Lower leg skin (tissue), 4 donors: ENCODE data around the gene ZNF385B. TPM values are rescaled to one million over a fixed set of nuclear protein-coding genes. Genes with fewer than 3 reads are reported as not detected.

Experiments used
- DNase-seq, 2 donors: peaks; one replicate each; pipeline ENCODE4 v3.0.0-alpha.2; 2019; ENCODE audit warnings: low spot score in 2 of 2
- H3K4me3 ChIP-seq: fragments of 200-600 bp; sonication (generic); 2 replicates; pipeline ENCODE4 v1.5.1; 2017; ENCODE audit warnings: mild to moderate bottlenecking, low read depth; ENCODE audit not compliant: poor library complexity, severe bottlenecking
- POLR2A ChIP-seq, 2 donors: fragments of 450-650 bp; IDR thresholded peaks; one replicate each; pipeline ENCODE4 v1.6.1; 2016 to 2017; ENCODE audit warnings: antibody characterized with exemption in 2 of 2, mild to moderate bottlenecking in 1 of 2, moderate library complexity in 1 of 2
- WGBS, 2 donors: methylation state at CpG; one replicate each; pipeline ENCODE4 v1.1.5; 2018; 5-methylcytosine and 5-hydroxymethylcytosine counted together
- intact Hi-C: fragments of 100-400 bp; cut with DNase I; formaldehyde crosslinking; loops from one replicate; pipeline ENCODE4 v1.15.0; 2023; ENCODE audit warnings: low total_unique reads
- total RNA-seq, 4 donors: library from RNA; depleted of rRNA; stranded (reverse); fragments of >200 nt; gene quantifications; one replicate each; pipeline ENCODE4 v1.1.0, GENCODE V29; 2016
- TF ChIP-seq, protein P1 (sequence below), 3 donors: fragments of 450-650 bp; IDR thresholded peaks; one replicate each; pipeline ENCODE4 v1.5.1; 2016; ENCODE audit warnings: antibody characterized with exemption in 3 of 3, mild to moderate bottlenecking in 3 of 3, moderate library complexity in 2 of 3

The ZNF385B gene
- total RNA-seq, 4 donors from 2014 or later = 0.97 to 1.4 TPM; not detected in 2

DNA sequence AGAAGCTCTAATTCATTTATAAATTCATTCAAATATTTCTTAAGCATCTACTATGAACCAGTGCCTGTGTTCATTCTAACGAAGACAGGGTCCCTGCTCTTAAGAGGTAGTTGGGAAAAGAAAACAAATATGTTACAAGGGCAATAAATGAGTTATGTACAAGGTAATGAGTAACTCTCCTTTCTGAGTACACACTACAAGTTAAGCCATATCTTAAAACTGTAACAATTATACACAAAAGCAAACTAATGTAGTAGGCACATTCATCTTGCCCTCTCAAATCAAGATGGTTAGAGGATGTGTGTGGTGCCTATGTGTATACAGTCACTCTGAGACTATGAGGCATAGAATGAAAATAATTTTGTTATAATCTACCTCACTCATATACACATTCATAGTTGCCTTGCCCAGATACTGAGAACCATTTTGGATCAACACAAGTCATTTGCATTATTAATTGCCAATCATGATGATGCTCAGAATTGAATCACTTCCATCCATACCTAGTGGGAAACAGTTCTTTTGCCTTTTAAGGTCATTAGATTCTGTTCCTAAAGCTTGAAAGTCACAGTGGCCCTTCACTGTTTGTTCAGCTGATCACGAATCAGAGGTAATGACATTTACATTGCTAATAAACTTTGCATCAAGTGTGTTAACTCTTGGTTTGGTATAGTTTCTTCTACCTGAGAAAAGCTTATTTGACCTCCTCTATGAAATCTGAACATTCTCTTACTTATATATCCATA is 283.1 kb downstream of the ZNF385B start:
- 76 to 79% methylated on average over 2 of the region's 2 CpGs for WGBS, 2 donors
- intact Hi-C loops = no loop called here
- H3K4me3 ChIP-seq = no peak overlapping the region
- no peak for DNase-seq
- TF ChIP-seq POLR2A (IDR thresholded peaks at IDR 0.05) = no peak
- TF ChIP-seq, protein P1, sequence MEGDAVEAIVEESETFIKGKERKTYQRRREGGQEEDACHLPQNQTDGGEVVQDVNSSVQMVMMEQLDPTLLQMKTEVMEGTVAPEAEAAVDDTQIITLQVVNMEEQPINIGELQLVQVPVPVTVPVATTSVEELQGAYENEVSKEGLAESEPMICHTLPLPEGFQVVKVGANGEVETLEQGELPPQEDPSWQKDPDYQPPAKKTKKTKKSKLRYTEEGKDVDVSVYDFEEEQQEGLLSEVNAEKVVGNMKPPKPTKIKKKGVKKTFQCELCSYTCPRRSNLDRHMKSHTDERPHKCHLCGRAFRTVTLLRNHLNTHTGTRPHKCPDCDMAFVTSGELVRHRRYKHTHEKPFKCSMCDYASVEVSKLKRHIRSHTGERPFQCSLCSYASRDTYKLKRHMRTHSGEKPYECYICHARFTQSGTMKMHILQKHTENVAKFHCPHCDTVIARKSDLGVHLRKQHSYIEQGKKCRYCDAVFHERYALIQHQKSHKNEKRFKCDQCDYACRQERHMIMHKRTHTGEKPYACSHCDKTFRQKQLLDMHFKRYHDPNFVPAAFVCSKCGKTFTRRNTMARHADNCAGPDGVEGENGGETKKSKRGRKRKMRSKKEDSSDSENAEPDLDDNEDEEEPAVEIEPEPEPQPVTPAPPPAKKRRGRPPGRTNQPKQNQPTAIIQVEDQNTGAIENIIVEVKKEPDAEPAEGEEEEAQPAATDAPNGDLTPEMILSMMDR (IDR thresholded peaks at IDR 0.05) = no peak

DNA sequence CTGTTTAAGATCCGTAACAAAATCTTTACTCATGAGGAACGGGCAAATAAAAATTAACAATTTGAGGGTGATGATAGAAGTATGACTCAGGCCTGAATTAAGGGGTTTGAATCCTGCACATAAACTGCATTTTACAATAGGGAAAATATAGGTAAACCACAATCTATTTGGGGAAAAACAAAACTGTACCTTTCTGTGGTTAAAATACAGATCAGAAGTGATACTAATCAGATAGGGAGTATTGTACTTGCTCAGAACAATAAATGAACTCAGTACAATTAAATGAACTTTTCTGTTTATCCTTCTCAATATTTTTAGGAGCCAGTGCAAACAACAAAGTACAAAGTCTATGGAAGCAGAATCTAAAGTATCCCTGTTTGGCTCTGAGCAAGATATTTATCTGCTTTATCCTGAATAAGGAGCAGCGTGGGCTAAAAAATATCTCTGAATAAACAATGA is 287.3 kb downstream of the ZNF385B start:
- H3K4me3 ChIP-seq = no peak overlapping the region
- no peak for DNase-seq
- TF ChIP-seq, protein P1 (IDR thresholded peaks at IDR 0.05) = no peak
- TF ChIP-seq POLR2A (IDR thresholded peaks at IDR 0.05) = no peak
- intact Hi-C loops = no loop called here
- 81 to 84% methylated on average over 3 of the region's 3 CpGs for WGBS, 2 donors

DNA sequence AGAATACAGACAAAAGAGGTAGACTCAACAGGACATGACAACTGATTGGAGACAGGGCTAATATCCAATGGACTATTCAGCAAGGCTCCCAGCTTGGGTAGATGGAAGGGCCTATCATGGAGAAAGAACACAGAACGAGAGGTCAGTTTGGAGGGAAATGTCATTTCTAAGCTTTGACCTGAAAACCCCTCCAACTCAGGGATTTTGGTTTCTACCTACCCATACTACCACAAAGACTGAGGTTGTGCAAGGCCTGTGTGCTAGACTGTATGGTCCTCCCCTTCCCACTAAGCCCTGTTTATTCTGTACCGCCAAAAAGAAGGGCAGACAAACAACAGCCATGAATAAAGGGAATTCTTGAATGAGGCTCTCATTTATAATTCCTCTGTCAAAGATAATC is 288.9 kb downstream of the ZNF385B start:
- no peak overlapping the region for H3K4me3 ChIP-seq
- TF ChIP-seq, protein P1 (IDR thresholded peaks at IDR 0.05) = no peak
- no peak for TF ChIP-seq POLR2A (IDR thresholded peaks at IDR 0.05)
- no peak for DNase-seq
- intact Hi-C loops = no loop called here
- WGBS, 2 donors = 90 to 92% methylated on average over 2 of the region's 2 CpGs

DNA sequence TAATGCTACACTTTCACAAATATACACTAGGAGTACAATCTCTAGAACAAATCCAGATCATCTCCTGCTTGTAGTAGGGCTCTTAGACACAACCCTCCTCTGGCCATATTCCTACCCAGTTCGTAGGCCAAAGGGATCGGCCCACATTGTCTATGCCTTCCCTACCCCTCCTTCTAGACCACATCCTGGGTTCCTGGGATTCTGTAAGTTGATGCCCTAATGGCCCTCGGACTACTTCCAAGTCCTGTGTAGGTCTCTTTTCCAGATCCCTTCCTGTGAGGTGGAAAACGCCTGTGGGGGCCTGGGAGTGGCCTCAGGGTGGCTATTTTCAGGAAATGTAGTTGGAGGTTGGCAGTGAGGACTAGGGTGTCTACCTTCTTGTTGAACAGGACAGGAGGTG is 289.7 kb downstream of the ZNF385B start:
- WGBS, 2 donors = 74 to 85% methylated on average over 4 of the region's 4 CpGs

DNA sequence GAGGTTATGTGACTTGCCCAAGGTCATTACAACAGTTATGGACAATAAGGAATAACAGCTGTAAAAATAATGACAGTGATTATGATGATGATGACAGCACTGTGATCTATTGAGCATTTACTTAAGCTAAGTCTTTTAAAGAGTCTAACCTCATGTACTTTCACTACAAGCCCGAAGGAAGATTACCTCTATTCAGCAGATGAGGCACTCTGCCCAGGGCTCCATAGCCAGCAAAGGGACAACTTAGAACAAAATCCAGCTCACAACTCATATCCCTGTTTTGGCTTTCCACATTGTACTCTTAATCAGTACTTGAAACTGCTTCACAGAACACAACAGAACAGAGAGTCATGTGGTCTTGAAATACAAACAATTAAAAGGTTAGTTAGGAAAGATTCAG is 290.2 kb downstream of the ZNF385B start:
- no peak for TF ChIP-seq POLR2A (IDR thresholded peaks at IDR 0.05)
- TF ChIP-seq, protein P1 (IDR thresholded peaks at IDR 0.05) = no peak
- DNase-seq = peak in 1 of 2 donors; percentile 26
- no peak overlapping the region for H3K4me3 ChIP-seq
- intact Hi-C loops = no loop called here
- 64 to 75% methylated on average over 1 of the region's 1 CpG for WGBS, 2 donors

More for the DNA sequence above, 289.7 kb downstream of the ZNF385B start:
- H3K4me3 ChIP-seq = no peak overlapping the region
- no peak for DNase-seq
- TF ChIP-seq, protein P1 (IDR thresholded peaks at IDR 0.05) = no peak
- TF ChIP-seq POLR2A (IDR thresholded peaks at IDR 0.05) = no peak
- intact Hi-C loops = no loop called here
